Endothelial cell of umbilical vein (primary cell): ENCODE measurements around the gene NUBPL. TPM values are rescaled to one million over a fixed set of nuclear protein-coding genes. Genes with fewer than 3 reads are reported as not detected.
"Not testable (repeated sequence)": the region's sequence is repeated elsewhere in the genome, so short reads cannot be mapped to it uniquely, and the experiment has no call there.

Experiments used
- BruUV-seq: library from RNA; stranded (reverse); fragments of 400-500 nt; replicated peaks from 2 replicates; lab custom pipeline; 2021; lab: Mats Ljungman, UMichigan
- CTCF ChIA-PET: fragments of 300-600, 350-600 bp; sonication (Branson Sonifier 250); formaldehyde crosslinking; loops from one replicate; lab custom pipeline; 2021; ENCODE audit warnings: antibody characterized with exemption, inconsistent platforms; lab: Charles Lee
- POLR2A ChIA-PET: fragments of 300-600, 350-600 bp; sonication (Branson Sonifier 250); formaldehyde crosslinking; loops from one replicate; lab custom pipeline; 2021; ENCODE audit warnings: antibody characterized with exemption, inconsistent platforms; lab: Charles Lee
- DNase-seq: peaks from one replicate; pipeline ENCODE4 v3.0.0-alpha.2; 2011; ENCODE audit warnings: low read depth, low spot score
- FAIRE-seq: peaks from 2 replicates; lab custom pipeline; 2011; peaks lifted over from hg19 to GRCh38; lab: Jason Lieb, UNC
- H2AFZ ChIP-seq: 2 replicates; pipeline ENCODE4 v1.6.0; 2012; ENCODE audit warnings: low read depth, low read length, control low read depth, inconsistent platforms
- H3K27ac ChIP-seq: 2 replicates; pipeline ENCODE4 v1.5.1; 2011; ENCODE audit warnings: low read depth, mild to moderate bottlenecking, control low read depth, low read length, moderate library complexity; ENCODE audit not compliant: insufficient read depth
- H3K27me3 ChIP-seq, 2 experiments: 2 replicates each; pipeline versions ENCODE4 v1.6.0 to v1.6.1; 2011; ENCODE audit warnings: low read length in 2 of 2, mixed read lengths in 1 of 2; ENCODE audit not compliant: control insufficient read depth in 2 of 2, insufficient read depth in 2 of 2
- H3K36me3 ChIP-seq, 2 experiments: 2 replicates in 1 of 2; 3 replicates in 1 of 2; pipeline ENCODE4 v1.5.1; 2011; ENCODE audit warnings: low read length in 2 of 2, mild to moderate bottlenecking in 1 of 2, moderate library complexity in 1 of 2; ENCODE audit not compliant: control insufficient read depth in 2 of 2, insufficient read depth in 2 of 2; ENCODE audit errors: extremely low read depth in 1 of 2
- H3K4me1 ChIP-seq: 3 replicates; pipeline ENCODE4 v1.5.1; 2011; ENCODE audit warnings: mild to moderate bottlenecking, low read length; ENCODE audit not compliant: control insufficient read depth, insufficient read depth; ENCODE audit errors: extremely low read depth
- H3K4me2 ChIP-seq: 2 replicates; pipeline ENCODE4 v1.6.1; 2011; ENCODE audit warnings: low read length, control low read depth, mixed read lengths; ENCODE audit not compliant: insufficient read depth
- H3K4me3 ChIP-seq, 3 experiments: fragments of 200-600 bp in 1 of 3; sonication (generic), shearing (Covaris generic) in 1 of 3; replicated peaks in 1 of 3; 2 replicates each; pipeline ENCODE4 v1.5.1; 2011 to 2016; ENCODE audit warnings: control low read depth in 3 of 3, low read length in 3 of 3, mild to moderate bottlenecking in 2 of 3, inconsistent platforms in 1 of 3, low read depth in 1 of 3, moderate library complexity in 1 of 3; ENCODE audit not compliant: insufficient read depth in 1 of 3
- H3K79me2 ChIP-seq: 2 replicates; pipeline ENCODE4 v1.6.0; 2012; ENCODE audit warnings: low read length, inconsistent platforms; ENCODE audit not compliant: control insufficient read depth, insufficient read depth
- H3K9ac ChIP-seq: replicated peaks from 2 replicates; pipeline ENCODE3; 2011; ENCODE audit warnings: low read length, control low read depth; ENCODE audit not compliant: insufficient read depth; ENCODE audit errors: extremely low read depth
- H3K9me1 ChIP-seq: replicated peaks from 3 replicates; pipeline ENCODE4 v1.6.0; 2011; ENCODE audit warnings: mild to moderate bottlenecking, low read length; ENCODE audit not compliant: control insufficient read depth, insufficient read depth; ENCODE audit errors: extremely low read depth
- H3K9me3 ChIP-seq: replicated peaks from 2 replicates; pipeline ENCODE4 v1.5.1; 2012; ENCODE audit warnings: low read length, inconsistent platforms; ENCODE audit not compliant: control insufficient read depth, insufficient read depth
- H4K20me1 ChIP-seq: replicated peaks from 2 replicates; pipeline ENCODE3; 2011; ENCODE audit warnings: mild to moderate bottlenecking, low read length; ENCODE audit not compliant: control insufficient read depth, insufficient read depth; ENCODE audit errors: extremely low read depth
- EZH2 ChIP-seq: IDR thresholded peaks from 2 replicates; pipeline ENCODE4 v1.6.1; 2012; ENCODE audit warnings: borderline replicate concordance, low read depth, mild to moderate bottlenecking, moderate library complexity, low read length, inconsistent platforms; ENCODE audit not compliant: severe bottlenecking
- FOS ChIP-seq: IDR thresholded peaks from 2 replicates; pipeline ENCODE4 v1.6.1; 2011; ENCODE audit warnings: mild to moderate bottlenecking, low read length, moderate library complexity, borderline replicate concordance; ENCODE audit not compliant: insufficient read depth
- JUN ChIP-seq: IDR thresholded peaks from 2 replicates; pipeline ENCODE4 v1.6.1; 2011; ENCODE audit warnings: borderline replicate concordance, low read depth; ENCODE audit not compliant: insufficient read length, insufficient read depth
- POLR2AphosphoS5 ChIP-seq: IDR thresholded peaks from 2 replicates; pipeline ENCODE4 v1.6.1; 2012; ENCODE audit warnings: low read depth, mild to moderate bottlenecking, control low read depth, low read length, moderate library complexity; ENCODE audit not compliant: insufficient read depth
- dilution Hi-C: fragments of 300-500 bp; cut with MboI; formaldehyde crosslinking; loops from one replicate; pipeline ENCODE4 v1.15.0; 2019; ENCODE audit warnings: low sequenced_read_pairs; ENCODE audit not compliant: extremely low pct_ligation_motif_present
- intact Hi-C: fragments of 100-400 bp; cut with micrococcal nuclease; formaldehyde crosslinking; loops from one replicate; pipeline ENCODE4 v1.10.0; 2022
- polyA plus RNA-seq, 4 experiments: library from polyadenylated mRNA; depleted of rRNA in 3 of 4; stranded (reverse) in 3 of 4; unstranded in 1 of 4; fragments of >200 nt; gene quantifications; 2 replicates each; pipeline versions ENCODE4 v1.2.1 to v1.2.3, GENCODE V29; 2011 to 2012; ENCODE audit warnings: missing spikeins in 1 of 4
- total RNA-seq: library from RNA; stranded (reverse); gene quantifications from 2 replicates; pipeline ENCODE4 v1.2.3, GENCODE V29; 2021
- TF ChIP-seq, protein P1 (sequence below): IDR thresholded peaks from 2 replicates; pipeline ENCODE4 v1.6.1; 2011; ENCODE audit not compliant: insufficient read depth, insufficient read length
- TF ChIP-seq, protein P2 (sequence below), 2 donors: IDR thresholded peaks; 1 replicate in 1 of 2; 2 replicates in 1 of 2; pipeline ENCODE4 v1.5.1; 2011; ENCODE audit warnings: low read length in 2 of 2, mild to moderate bottlenecking in 2 of 2, moderate library complexity in 2 of 2, control low read depth in 1 of 2, inconsistent platforms in 1 of 2, low read depth in 1 of 2; ENCODE audit not compliant: insufficient read depth in 1 of 2; ENCODE audit errors: extremely low read depth in 1 of 2

The NUBPL gene
- total and polyA plus RNA-seq, 2 donors (not counting 3 experiments of a cell fraction or from before 2014, with no cell fraction given), result 2.1 to 12.3 TPM

- Histone ChIP-seq H3K27me3 (no peaks in the 10 kb centered on the region), H3K9me1 (no peaks in the 10 kb centered on the region), H4K20me1 (no peaks in the 10 kb centered on the region), H3K4me3 (no peak overlapping the region), H3K9ac (no peak overlapping the region), H3K9me3 (no peaks in the 10 kb centered on the region), H3K4me1 (no peaks in the 10 kb centered on the region), H3K4me2 (no peak overlapping the region), H3K79me2 (no peaks in the 10 kb centered on the region), H3K27ac (no peak overlapping the region), H2AFZ (no peak overlapping the region), H3K36me3 (no peaks in the 10 kb centered on the region)
- intact Hi-C loops (no loop called here), dilution Hi-C loops (no loop called here)
- FAIRE-seq (no peak), DNase-seq (no peak)
- ChIA-PET POLR2A (no interaction called here), CTCF (no interaction called here)
- TF ChIP-seq, protein P1, sequence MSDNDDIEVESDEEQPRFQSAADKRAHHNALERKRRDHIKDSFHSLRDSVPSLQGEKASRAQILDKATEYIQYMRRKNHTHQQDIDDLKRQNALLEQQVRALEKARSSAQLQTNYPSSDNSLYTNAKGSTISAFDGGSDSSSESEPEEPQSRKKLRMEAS, result no peak
- TF ChIP-seq POLR2AphosphoS5 (no peak), FOS (no peak), EZH2 (no peak), JUN (no peak)
- TF ChIP-seq, protein P2, sequence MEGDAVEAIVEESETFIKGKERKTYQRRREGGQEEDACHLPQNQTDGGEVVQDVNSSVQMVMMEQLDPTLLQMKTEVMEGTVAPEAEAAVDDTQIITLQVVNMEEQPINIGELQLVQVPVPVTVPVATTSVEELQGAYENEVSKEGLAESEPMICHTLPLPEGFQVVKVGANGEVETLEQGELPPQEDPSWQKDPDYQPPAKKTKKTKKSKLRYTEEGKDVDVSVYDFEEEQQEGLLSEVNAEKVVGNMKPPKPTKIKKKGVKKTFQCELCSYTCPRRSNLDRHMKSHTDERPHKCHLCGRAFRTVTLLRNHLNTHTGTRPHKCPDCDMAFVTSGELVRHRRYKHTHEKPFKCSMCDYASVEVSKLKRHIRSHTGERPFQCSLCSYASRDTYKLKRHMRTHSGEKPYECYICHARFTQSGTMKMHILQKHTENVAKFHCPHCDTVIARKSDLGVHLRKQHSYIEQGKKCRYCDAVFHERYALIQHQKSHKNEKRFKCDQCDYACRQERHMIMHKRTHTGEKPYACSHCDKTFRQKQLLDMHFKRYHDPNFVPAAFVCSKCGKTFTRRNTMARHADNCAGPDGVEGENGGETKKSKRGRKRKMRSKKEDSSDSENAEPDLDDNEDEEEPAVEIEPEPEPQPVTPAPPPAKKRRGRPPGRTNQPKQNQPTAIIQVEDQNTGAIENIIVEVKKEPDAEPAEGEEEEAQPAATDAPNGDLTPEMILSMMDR (IDR thresholded peaks at IDR 0.05; ENCODE audit: extremely low read depth in 1 of 2, insufficient read depth in 1 of 2, low read depth in 1 of 2, low read length in 2 of 2), result no peak
- no TSS peak for BruUV-seq
Observed at GRCh38 chr14:31619440-31619839, 58.2 kb downstream of the NUBPL start.

- POLR2A ChIA-PET, intact Hi-C loops, dilution Hi-C loops, H2AFZ ChIP-seq, H3K4me2 ChIP-seq, H3K9me3 ChIP-seq, H3K4me1 ChIP-seq, H3K9me1 ChIP-seq, H4K20me1 ChIP-seq, H3K4me3 ChIP-seq, DNase-seq, CTCF ChIA-PET, H3K27me3 ChIP-seq, H3K27ac ChIP-seq, H3K79me2 ChIP-seq, FAIRE-seq, H3K9ac ChIP-seq, BruUV-seq, H3K36me3 ChIP-seq: not testable (repeated sequence)
Observed at GRCh38 chr14:31620898-31621297, 59.7 kb downstream of the NUBPL start.
